Left forelimb (tissue), 1 donor: Measurements from ENCODE around the gene AKAP6.

Experiments
- DNase-seq: peaks from one replicate; pipeline ENCODE4 v3.0.0-alpha.2; 2018; ENCODE audit warnings: low spot score

Gene AKAP6

DNA sequence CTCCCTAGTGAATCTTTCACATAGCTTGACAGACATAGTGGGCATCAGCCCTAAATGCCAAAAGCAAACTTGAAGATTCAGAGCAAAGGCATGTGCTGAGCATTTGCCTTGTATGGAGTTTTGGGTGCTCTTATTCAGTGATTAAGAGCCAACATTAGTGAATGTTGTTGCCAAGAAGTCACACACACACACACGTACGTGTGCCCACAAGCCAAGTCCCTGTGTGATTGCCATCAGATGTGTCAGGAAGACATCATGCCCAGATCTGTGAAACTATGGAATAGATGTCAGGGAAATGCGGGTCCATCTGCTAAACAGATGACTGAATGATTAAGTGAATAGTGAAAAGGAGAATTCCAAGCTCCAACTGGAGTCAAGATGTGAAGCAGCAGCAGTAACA lies 149.0 kb downstream of the AKAP6 start:
- no peak for DNase-seq

DNA sequence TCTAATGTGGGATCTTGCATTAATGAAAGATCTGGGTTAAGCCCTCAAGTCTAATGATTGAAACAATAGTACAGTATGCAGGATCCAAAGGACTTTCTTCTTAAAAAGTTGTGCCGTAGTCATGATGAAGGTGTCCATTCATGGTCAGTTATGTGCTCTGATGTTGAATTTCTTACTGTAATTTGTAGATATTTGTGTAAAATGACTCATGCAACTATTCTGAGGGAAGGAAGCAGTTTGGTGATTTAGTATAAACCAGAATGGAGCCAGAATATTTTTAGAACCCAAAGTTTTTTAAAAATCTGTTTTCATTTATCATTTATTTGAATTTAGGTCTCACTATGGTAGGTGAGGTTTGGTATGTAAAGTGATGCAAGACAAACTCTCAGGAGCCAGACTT lies 151.2 kb downstream of the AKAP6 start:
- DNase-seq = no peak

DNA sequence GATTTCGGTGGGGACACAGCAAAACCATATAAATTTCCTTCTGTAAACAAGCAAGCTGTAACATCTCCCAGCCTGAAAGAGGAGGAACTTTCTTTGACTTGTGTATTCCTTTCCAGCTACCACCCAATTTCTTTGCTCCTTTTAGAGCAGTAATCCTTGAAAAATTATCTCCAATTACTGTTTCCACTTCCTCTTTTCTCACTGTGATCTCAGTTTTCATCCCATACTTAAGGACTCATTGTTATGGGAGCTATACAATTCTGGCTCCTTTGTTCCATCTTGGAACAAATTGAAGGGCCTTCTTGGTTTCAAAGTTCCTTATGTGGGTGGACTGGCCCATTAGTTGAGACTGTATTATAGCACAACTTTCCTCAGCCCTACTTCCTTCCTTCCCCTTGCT lies 152.6 kb downstream of the AKAP6 start:
- no peak for DNase-seq

DNA sequence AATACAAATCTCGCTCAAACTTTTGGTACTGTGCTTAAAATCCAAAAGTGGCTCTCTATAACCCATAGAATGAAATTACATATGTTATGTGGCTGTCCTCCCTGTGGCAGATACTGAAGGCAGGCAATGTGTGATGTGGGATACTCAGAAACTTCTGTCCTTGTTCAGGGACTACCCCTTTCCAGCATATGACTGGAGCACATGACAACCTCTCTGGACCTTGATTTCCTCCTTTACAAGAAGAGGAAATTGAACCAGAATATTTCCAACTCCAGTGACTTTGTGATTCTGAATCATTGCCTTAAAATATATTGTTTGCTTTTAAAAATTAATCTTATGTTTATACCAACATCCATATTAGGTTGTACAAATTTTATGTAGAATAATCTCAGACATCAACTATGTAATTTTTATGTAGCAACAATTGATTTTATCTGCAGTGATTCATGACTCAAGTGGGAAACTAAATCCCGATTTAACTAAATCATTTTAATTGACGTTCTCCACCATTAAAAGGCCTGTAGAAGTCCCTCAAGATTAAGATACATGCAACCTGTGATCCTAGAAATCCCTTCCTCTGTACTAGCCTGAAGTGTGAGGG lies 162.4 kb downstream of the AKAP6 start:
- no peak for DNase-seq

DNA sequence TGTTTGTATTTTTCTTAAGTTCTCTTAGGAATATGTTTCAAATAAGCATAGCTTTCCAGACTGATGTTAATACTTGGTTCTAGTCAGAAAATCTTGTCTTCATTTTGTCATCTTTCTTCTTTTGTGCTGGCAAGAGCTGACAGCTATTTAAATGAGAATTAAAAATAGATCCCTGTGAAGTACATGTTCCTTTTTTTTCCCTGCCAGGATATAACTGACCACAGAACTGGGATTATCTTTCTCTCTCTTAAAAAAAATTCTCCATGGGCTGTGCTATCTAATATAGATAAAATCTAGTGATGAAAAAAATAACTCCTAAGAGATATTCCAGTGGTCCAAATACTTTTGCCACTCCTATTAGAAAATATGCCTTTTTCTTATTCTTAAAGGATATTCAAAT lies 163.4 kb downstream of the AKAP6 start:
- DNase-seq = no peak

DNA sequence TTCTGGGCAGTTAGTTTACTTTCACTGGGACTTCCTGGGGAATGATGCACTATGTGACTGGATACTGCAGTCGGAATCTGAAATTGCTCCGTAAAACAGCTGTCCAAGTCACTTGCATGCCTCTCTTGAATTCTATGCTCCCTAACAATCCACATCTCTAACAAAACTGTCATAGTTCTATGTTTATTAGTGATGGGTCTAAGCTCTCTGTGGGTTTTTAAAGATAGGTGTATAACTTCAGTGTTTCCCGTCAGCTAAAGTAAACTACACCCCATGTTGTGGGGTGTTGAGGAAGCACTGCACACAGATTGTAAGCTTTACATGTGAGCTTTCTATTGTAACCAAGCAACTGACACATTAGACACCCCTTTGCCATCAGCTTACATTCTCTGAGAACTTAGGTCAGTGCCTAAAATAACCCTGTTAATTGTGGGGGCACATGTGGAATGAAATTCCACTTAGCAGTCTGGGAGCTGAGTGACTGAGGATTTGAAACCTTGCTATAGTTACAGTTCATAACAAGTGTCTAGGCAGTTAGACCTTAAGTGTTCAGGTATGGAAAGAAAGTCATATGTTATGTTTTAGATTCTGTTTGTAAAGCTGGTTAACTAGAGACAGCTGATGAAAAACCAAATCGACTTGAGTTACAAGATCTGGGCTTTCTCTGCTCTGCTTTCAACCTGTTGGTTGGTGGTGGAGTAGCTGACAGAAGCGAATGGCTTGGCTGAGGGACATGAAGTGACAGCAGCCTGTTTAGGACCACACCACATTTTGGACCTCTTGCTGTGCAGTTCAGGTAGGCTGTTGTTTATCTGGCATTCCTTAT lies 165.7 kb downstream of the AKAP6 start:
- no peak for DNase-seq

DNA sequence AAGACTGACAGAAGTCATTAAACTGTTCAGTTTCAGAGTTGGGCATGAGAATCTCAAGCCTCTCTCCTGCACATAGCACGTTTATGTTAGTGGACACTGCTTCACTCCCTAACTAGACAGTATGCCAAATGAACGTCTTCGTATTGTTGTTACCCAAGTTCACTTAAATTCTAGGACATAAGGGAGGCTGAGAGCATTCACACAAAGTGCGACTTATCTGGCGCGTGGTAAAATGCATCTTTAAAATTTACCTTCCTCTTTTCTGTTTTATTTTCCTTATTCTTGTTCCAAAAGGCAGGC lies 166.3 kb downstream of the AKAP6 start:
- no peak for DNase-seq

DNA sequence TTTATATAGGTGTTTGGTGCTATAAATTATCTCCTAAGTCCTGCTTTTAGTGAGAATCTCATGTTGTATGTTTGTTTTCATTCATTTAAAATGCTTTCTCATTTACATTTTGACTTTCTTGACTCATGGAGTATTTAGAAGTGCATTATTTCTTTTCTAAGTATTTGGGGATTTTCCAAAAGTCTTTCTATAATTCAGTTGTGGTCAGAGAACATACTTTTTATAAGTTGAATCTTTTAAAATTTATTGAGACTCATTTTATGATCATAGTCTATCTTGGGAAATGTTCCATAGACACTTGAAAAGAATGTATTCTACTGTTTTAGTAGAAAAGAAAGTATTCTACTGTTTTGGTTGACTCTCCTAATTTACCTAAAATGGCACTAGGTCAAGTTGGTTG lies 168.2 kb downstream of the AKAP6 start:
- DNase-seq = no peak

DNA sequence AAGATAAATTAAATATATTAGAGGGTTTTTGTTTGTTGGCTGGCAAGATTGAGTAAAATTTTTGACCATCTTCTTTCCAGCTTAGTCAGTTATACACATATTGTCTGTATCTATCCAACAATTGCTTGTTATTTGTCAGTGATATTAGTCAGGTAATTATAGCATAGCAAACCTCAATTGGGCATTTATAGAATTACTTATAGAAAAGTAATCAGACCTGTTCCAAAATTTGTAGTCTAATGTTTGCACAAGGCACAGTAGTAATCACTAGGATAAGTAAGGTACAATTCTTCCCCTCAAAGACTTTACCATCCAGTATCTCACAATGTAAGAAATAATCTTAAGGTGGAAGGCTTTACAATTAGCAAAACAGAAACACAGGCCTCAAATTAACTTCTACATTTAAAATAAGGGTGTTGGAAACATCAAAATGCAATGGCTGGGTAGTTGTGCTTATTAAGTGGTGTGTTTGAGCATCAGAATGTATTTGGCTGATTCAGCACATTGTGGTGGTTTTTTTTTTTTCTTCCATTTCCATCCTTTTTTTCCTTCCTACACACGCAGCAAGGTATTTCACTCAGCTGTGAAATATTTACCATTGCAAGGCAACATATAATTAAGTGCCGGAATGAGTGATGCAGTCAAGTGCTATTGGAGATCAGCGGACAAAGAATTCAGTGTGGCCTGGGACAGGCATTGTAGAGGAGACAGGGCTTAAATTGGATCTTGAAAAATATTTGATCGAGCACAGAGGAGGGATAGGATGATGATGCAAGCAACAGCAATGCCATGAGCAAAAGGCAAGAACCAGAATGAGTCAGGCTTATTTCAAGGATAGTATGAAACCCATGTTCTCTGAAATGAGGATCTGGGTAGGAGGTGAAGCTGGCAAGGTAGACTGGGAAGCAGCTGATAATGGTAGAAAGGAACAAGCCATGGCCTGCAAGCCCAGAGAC lies 178.2 kb downstream of the AKAP6 start:
- DNase-seq = no peak

DNA sequence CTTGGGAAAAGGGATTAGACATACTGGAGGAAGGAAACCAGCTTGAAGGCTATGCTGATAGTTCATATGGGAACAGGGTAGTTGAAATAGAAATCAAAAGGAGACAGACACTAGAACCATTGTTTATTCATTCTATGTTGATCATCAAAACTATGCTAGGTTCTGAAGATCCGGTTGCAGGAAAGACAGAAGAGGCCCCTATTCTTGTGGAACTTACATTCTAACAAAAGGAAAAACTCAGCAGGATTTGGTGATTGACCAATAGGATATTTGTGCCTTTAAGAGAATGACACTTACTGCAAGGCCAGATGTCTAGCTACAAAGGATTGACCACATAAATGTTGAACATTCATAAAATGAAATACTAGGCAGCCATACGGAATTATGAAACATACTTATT lies 179.2 kb downstream of the AKAP6 start:
- no peak for DNase-seq

DNA sequence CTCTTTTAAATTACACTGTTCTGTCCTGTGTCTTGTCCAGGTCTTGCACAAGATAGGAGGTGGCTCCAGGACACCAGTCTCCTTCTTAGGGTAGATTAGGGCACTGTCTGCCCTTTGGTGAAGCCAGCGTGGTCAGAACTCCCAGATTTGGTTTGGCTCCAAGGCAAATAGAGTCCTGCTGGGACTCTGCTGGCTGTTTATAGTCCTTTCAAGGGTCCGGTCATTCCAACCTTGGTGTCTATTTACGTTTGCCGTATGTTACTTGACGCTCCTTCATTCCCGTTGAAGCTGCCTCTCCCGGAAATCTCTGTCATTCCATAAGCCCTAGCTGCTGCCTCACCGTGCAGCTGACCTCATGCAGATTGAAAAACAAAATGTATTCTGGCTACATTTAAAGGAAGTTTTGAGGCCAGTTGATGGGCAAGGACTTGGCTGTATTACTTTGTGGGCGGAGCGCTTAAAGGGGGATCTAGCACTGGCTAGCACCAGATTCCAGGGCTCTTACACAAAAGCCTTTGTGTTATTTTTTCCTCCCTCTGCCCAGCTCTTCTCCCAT lies 180.6 kb downstream of the AKAP6 start:
- no peak for DNase-seq

DNA sequence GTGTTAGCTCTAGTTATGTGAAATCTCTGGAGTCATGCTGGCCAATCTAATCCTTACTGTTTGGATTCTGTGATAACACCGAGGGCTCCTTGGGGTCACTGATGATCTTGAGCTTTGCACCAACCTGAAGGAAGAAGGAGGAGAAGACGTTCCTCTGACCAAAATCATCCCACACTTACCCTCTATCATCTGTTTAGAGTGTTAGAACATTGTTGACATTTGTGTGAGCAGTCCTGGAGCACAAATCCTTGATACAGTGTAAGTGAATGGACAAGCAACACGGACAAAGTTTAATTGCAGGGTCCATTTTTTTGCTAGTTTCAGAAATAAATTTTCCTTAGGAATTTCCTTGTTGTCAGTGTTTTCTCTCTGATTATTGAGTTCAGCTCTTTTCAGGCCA lies 181.7 kb downstream of the AKAP6 start:
- no peak for DNase-seq

DNA sequence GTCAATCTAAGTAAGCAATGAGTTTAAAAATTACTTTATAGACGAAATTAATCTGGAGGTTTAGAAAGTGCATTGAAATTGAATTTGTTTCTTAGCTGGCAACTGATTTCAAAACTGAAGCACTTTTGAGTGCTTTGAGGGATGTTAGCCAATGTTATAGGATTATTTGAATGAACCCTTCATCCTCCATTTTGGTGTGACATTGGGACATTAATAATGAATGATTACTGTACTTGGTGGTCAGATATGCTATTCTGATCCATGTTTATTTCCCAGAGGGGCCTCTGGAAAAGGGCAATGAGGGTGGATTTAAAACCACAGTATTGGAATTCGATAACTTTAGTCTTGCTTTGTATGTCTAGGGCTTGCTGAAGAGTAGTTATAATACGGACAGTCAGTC lies 183.2 kb downstream of the AKAP6 start:
- no peak for DNase-seq

DNA sequence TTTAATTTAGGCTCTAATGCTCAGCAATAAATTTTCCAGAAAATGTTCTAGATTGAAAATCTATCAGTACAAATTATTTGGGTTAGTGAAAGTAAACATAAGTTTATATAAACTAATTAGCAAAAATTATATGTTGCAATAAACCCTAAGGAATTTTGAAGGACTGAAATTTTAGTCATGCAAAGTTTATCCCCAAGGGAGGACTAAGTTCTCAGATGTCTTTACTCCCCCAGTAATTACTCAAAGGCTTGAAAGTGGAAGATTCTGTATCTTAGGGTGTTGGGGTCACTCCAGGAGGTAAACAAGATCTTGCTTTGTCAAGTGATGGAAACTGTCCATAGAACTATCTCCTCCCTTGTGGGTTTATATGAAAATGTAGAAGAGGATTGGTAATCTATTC lies 183.7 kb downstream of the AKAP6 start:
- DNase-seq = no peak

DNA sequence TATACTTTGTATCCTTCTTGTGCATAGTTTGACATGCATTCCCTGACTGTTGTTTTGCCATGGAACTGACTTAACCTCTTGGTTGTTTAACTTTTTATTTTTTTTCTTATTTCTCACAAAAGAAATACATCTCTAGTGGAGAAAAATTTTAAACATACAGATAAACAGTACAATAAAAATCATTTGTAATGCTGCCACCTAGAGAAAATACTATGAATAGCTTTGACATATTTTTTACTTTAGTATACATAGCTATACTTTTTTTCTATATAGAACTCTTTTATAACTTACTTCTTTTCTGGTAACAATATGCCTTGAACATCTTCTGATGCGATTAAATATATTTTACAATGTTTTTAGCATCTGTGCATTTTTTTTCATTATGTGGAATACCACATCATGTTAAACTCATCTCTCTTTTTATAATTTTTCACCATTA lies 184.5 kb downstream of the AKAP6 start:
- no peak for DNase-seq

DNA sequence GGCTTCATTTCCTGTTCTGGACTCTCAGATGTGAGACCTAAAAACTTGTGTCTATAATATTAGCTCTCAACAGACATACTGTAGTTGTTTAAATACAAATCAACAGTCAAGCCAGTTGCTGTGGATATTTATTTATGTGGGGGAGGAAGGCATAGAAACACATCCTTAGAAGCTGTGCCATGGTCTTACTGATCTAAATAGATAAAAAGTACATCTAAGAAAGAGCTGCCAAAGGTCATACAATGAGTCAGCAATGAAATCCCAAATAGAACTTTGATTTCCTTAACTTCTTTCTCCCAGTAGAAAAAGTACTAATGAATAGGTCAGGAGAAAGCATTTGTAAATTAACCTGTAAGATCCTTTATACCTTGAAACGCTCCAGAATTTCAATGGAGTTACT lies 185.1 kb downstream of the AKAP6 start:
- no peak for DNase-seq

DNA sequence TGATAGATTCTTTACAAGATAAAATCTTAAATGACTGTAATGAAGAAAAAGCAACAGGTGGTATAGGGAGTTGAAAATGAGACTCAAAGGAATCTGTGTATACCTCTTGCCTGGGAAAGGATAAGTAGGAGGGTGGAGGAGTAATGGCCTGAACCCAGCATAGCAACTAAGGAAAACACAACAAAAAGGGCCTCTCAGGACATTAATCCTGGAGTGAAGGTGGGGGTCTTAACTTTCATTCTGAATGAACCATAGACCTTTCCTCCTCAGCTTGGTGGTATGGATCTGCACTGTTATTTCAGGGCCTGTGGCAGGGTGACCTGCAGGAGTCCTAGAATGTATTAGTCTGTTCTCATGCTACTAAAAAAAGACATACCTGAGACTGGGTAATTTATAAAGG lies 185.6 kb downstream of the AKAP6 start:
- no peak for DNase-seq

DNA sequence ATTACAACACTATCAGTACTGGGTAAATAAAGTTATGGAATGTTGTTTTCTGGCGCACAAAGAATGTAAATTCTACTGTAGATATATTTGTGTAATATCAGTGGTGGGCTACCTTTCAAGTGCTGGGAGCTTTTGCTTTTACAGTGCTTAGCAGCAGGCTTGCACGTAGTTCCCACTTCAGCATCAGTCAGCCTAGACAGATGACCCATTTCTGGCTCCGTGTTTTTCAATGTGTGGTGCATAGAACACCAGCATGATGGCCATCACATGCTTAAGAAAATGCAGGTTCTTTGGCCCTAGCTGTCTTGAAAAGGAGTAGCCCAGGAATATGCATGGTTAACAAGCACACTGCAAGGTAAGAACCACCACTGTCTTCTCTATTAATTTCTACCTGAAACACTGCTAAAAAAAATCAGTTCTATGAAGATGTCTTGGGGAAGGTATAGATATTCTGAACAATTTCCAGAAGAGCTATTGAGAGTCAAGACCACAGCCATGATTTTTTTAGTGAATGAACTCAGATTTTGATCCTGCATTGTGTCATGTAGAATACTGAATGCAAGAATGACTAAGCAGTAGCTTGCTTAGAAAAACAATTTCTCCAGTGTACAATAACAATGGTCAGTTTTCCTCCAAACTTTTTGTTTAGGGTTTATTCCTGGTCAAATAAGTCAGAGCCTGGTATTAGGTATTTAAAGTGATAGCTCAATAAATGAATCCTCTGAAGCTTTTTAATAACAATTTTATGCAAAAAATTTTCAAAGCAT lies 195.7 kb downstream of the AKAP6 start:
- no peak for DNase-seq

DNA sequence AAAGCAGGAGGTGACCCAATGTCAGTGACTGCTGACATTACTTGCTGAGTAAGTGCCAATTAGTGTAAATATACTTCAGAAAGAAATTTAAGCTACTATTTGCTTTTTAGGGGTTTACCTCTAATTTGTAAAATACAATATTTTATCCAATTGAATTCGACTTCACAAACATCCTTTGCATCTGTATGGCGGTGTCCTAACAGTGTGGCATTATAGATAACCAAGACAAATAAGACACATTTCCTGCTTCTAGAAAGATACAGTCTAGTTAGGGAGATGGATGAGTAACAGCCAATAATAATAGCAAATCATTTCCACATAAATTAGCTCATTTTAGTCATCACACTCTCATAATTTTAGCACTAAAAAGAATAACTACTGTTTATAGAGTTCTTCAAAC lies 196.5 kb downstream of the AKAP6 start:
- no peak for DNase-seq

DNA sequence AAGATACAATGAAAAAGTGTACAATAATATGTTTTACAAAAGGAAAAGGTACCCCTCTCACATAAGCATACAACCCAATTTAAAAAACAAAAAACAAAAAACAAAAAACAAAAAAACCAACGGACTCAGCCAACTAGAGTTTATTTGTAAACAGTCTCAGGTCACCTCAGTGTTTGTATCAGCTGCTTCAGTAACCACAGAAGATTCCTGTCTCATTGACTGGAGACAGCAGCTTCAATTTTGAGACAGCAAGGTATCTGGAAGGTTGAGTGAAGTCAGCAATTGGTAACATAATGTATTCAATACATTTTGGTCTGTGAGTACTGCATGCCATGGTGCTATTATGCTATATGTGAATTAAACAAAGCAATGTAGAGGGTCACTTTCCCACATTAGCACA lies 201.7 kb downstream of the AKAP6 start:
- no peak for DNase-seq

DNA sequence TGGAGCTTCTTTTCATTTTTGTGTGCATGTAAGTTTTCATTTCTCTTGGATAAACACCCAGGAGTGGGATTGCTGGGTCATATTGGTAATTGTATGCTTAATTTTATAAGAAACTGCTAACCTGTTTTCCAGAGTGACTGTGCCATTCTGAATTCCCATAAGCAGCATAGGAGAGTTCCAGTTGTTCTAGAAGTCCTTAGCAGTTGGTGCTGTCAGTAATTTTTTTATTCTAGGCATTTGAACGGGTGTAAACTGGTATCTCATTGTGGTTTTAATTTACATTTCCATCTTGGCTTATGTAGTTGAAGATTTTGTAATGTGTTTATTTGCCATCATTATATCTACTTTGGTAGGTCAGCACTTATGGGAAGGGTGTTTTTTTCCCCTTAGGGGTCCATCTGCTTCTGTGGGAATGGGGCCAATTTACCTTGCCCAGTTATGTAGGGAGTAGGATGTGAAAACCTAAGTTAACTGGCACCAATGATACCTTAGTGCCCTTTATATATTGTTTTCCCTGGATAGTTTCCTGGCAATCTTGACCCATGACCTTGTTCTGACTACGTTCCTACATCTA lies 202.9 kb downstream of the AKAP6 start:
- no peak for DNase-seq

DNA sequence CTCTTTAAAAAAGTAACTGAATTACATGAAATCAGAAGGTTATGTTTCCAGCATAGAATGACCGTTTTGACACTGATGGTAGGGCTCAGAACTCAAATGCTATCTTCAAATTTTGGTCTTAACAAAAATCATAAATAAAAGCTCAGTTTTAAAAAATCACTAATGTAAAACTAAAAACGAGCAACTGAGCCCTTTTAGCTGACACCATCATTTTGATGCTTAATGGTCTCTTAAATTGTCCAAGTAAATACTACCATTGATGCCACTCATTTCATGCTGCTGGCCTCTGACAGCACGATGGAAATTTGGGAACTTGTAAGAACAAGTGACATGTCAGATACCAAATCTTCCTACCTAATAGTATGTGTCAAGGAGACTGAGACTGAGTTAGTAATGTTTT lies 205.0 kb downstream of the AKAP6 start:
- DNase-seq = no peak
